ENCODE measurements around the gene HTR2C. TPM values are rescaled to one million over a fixed set of nuclear protein-coding genes. Genes with fewer than 3 reads are reported as not detected.

The HTR2C gene
- total RNA-seq (2022; extraction: Qiagen RNA extraction; ENCODE audit: low read depth): not detected in 5 replicates

DNA sequence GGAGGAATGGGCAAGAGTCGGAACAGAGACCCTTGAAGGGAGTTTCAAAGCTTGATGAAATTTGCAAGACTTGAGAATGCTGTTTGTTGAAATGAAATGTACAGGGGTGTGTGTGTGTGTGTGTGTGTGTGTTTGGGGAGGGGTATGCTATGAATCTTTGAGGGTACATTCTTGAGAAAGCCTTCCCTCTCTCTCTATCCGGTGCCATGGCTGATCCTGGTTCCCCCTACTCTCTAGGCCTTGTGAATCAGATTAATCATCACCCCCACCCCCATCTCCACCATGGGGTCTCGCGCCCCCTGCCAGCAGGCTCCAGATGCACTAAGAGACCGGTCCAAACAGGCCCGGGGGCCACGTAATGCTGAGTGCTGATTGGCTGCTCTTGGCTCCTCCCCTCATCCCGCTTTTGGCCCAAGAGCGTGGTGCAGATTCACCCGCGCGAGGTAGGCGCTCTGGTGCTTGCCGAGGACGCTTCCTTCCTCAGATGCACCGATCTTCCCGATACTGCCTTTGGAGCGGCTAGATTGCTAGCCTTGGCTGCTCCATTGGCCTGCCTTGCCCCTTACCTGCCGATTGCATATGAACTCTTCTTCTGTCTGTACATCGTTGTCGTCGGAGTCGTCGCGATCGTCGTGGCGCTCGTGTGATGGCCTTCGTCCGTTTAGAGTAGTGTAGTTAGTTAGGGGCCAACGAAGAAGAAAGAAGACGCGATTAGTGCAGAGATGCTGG lies at the start of gene HTR2C:
TSS of gene HTR2C (plus strand) at position 441 of the 729 bp plus-strand sequence. CDS start 142,851 bp downstream, outside the sequence.

